CD4-positive, alpha-beta T cell treated with Interleukin-4 for 1 hour (primary cell): Measurements from ENCODE around the gene CBFA2T3.

ENCODE experiments used
- DNase-seq, 2 donors: peaks; one replicate each; pipeline ENCODE4 v3.0.0-alpha.2; 2020 to 2022

The CBFA2T3 gene

GRCh38 chr16:88959022-88959421 is 18.0 kb downstream of the CBFA2T3 start:
- DNase-seq, result no peak

- DNase-seq, result peak in 1 of 2 donors; percentile 43
Observed at GRCh38 chr16:88957887-88958577, 19.0 kb downstream of the CBFA2T3 start.

GRCh38 chr16:88957433-88957767 is 19.6 kb downstream of the CBFA2T3 start:
- no peak for DNase-seq

- no peak for DNase-seq
Observed at GRCh38 chr16:88956546-88957432, 20.2 kb downstream of the CBFA2T3 start.

DNA sequence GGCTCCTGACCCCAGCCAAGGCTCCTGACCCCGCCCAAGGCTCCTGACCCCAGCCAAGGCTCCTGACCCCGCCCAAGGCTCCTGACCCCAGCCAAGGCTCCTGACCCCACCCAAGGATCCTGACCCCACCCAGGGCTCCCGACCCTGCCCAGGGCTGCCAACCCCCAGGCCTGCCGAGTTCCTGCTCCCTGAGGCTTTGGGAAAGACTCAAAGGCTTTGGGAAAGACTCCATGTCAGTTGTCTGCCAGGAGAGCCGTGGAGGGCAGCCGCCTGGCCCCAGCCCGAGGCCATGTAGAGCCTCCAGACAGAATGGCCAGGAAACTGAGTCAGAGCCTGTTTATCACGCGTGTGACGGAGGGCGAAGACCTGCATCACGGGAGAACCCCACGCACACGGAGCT is 21.1 kb downstream of the CBFA2T3 start:
- DNase-seq, result no peak

GRCh38 chr16:88953003-88953690 is 23.9 kb downstream of the CBFA2T3 start:
- DNase-seq, result no peak

DNA sequence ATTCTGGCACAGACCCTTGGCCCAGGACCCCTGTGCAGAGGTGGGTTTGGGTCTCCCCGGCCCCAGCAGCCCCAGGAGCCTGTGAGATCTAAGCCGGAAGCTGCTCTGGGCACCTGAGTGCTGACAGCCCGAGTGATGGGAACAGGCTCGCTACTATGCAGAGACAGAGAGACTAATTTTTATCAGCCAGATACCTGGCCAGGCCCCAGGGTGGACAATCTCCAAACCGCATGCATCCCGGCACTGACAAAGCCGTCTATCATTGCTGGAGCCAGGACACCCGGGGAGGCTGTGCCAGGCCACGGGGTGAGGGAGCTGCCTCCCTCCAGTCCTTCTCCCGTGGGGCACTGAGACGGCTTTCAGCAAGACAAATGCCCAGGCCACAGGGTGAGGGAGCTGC is 25.0 kb downstream of the CBFA2T3 start:
- no peak for DNase-seq

- DNase-seq, result no peak
Observed at GRCh38 chr16:88951501-88951900, 25.5 kb downstream of the CBFA2T3 start.

GRCh38 chr16:88948781-88949490 is 28.1 kb downstream of the CBFA2T3 start:
- no peak for DNase-seq

GRCh38 chr16:88945473-88945872 is 31.5 kb downstream of the CBFA2T3 start:
- no peak for DNase-seq

DNA sequence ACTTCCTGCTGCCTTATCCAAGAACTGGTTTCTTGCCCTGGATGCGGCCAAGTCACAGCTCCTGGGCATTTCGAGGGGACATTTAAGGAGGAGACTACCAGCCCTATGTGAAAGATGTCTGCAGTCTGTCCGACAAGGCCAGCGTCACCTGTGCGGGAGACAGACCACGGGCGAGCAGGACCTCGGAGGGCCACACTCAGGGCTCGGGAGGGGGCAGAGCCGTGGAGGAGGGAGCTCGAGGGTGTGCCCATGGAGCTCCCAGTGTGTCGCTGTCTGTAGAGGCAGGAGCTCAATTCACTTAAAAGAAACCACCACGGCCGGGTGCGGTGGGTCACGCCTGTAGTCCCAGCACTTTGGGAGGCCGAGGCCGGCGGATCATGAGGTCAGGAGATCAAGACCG is 33.3 kb downstream of the CBFA2T3 start:
- DNase-seq, result no peak

GRCh38 chr16:88943131-88943664 is 33.8 kb downstream of the CBFA2T3 start:
- DNase-seq, result no peak

DNA sequence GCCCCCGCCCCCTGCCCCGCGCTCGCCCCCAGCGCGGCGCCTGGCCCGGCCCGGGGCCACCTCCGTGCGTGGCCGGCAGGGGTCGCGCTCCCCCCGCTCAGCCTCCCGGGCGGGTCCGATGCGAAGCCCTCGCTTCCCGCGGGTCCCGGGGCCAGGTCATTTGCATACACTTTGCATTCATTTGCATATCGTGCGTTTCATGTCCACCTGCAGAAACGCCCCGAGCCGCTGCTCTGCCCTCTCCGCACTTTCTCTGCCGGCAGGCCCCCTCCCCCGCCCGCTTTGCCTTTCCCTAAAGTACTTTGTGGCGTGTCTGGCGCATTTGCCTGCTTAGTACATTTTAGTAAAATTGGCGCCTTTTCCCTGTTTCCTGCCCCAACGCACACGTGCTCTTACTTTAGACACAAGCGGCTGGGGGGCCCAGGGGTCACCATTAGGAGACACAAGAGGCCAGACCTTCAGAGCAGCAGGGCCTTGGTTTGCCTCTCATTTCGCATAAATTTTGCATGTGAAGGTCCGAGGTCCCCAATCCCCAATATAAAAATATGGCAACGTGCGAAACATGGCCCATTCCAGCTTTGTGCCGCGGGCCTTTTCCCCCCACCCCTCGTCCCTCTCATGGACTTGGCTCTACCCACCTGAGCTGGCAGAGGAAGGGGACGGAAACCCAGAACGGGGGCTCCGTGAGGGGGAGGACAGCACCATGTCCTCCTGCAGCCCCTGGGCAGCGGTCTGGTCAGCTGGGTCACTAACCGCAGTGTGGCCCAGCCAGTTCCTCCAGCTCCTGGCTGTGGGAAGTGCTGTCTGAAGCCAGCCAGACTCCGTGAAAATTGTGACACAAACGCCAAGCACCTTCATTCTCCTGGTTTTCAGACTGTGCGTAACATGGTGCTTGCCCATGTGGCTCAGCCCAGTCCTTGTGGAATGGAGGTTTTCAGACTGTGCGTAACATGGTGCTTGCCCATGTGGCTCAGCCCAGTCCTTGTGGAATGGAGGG is 34.8 kb downstream of the CBFA2T3 start:
- peak; percentile 48 to 57 for DNase-seq

GRCh38 chr16:88940862-88941817 is 35.9 kb downstream of the CBFA2T3 start:
- peak in 1 of 2 donors; percentile 13 for DNase-seq

DNA sequence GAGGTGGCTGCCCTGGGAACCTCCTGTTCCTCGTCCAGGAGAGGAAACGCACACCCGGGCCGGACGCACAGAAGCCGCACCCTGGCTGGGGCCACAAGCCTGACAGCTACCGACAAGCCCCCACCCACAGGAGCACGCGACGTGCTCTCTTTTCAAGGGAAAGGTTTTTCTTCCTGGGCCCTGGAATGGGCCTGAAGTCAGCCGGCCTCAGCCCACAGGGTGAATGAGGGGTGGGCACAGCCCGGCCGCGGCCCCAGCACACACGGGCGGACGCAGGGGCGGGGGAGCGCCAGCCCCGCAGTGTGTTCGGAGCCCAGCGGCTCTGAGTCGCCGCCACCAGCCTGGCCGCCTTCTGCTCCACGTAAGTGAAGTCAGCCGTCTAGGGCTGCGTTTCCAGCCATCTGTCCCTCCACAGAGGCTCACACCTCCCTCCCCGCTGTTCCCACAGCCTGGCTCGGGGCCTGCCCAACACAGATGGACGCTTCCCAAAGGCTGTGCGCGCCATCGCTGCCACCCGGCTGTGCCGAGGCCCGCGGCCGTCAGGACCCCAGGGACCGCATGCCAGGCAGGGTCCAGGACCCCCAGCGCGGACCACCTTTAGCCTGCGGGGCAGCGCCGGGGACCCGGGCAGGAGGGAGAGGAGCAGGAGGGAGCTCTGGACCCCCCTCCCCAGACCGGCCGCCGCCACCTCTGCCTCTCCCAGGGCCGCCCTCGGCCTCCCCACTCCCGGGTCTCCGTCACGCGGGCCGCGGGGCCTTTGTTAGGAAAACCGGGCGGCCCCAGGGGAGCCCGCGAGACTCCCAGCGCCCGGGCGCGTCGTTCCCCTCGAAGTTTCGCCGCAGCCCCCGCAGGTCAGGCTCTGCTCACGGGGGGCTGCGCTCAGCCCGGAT is 36.8 kb downstream of the CBFA2T3 start:
- DNase-seq, result peak in 1 of 2 donors; percentile 10

DNA sequence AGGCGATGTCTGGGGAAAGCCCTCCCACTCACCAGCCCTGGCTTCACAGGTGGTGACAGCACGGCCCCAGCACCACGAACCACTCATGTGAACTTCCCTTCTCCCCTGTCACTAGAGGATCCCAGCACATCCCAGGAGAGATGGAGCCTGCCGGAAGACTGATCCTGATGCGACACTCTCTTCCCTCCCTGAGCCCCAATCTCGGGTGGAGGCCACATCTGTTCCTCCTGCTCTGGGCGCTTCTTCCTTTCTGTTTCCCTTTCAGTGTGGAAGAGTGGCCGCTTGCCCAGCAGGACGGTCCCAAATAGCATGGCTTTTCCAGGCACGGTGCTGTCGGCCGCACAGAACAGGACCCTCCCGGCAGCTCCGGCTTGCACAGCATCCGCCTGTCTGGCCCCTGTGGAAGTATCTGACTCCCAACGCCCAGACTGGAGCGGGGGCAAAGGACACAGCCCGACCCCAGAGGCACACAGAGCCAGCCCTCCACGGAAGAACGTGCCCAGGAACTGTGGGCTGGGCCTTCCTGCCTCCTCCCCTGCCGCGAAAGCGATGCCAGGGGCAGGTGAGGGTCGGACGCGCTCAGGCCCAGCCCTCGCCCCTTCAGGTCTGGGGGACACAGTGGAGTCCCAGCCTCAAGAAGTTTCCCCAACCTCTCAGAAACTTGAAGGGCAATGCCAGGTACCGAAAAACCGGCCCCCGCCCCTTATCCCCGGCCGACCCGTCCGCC is 37.6 kb downstream of the CBFA2T3 start:
- no peak for DNase-seq

- DNase-seq, result no peak
Observed at GRCh38 chr16:88938777-88939244, 38.2 kb downstream of the CBFA2T3 start.

- DNase-seq, result no peak
Observed at GRCh38 chr16:88938119-88938776, 38.8 kb downstream of the CBFA2T3 start.
